RWPE2 (cell line): ENCODE measurements around the gene METAP1D.
"Not testable (repeated sequence)": the region's sequence is repeated elsewhere in the genome, so short reads cannot be mapped to it uniquely, and the experiment has no call there.

Experiments used
- ATAC-seq: fragments of 200-7000 bp; cut with Tn5 transposase; 3 replicates; pipeline ENCODE4 v1.9.1; 2021; ENCODE audit warnings: low read depth
- DNase-seq: peaks from one replicate; pipeline ENCODE4 v3.0.0-alpha.2; 2020; ENCODE audit warnings: low spot score
- H3K27ac ChIP-seq: fragments of 450-650 bp; 2 replicates; pipeline ENCODE4 v1.5.1; 2017; ENCODE audit warnings: mild to moderate bottlenecking; ENCODE audit not compliant: poor library complexity, severe bottlenecking
- H3K27me3 ChIP-seq: fragments of 250-450 bp; sonication (Bioruptor Pico); 2 replicates; pipeline ENCODE4 v1.5.1; 2021; ENCODE audit warnings: mild to moderate bottlenecking, moderate library complexity; ENCODE audit not compliant: insufficient read depth, poor library complexity, severe bottlenecking
- H3K36me3 ChIP-seq: fragments of 250-450 bp; sonication (Bioruptor Pico); 2 replicates; pipeline ENCODE4 v1.5.1; 2020; ENCODE audit warnings: low read depth, mild to moderate bottlenecking, moderate library complexity
- H3K4me1 ChIP-seq: fragments of 250-450 bp; sonication (Bioruptor Pico); 2 replicates; pipeline ENCODE4 v1.5.1; 2021; ENCODE audit warnings: mild to moderate bottlenecking, moderate library complexity; ENCODE audit not compliant: insufficient read depth, poor library complexity, severe bottlenecking
- H3K4me3 ChIP-seq: fragments of 250-450 bp; sonication (Bioruptor Pico); 2 replicates; pipeline ENCODE4 v1.5.1; 2021; ENCODE audit warnings: mild to moderate bottlenecking, moderate library complexity; ENCODE audit not compliant: severe bottlenecking
- H3K9me3 ChIP-seq: fragments of 250-450 bp; sonication (Bioruptor Pico); 2 replicates; pipeline ENCODE4 v1.5.1; 2021; ENCODE audit warnings: mild to moderate bottlenecking, moderate library complexity; ENCODE audit not compliant: severe bottlenecking
- TF ChIP-seq, protein P1 (sequence below): fragments of 450-650 bp; IDR thresholded peaks from one replicate; pipeline ENCODE4 v1.5.1; 2017; ENCODE audit warnings: mild to moderate bottlenecking, moderate library complexity; ENCODE audit not compliant: poor library complexity, severe bottlenecking

The METAP1D gene

GRCh38 chr2:171986778-171987177 lies 13.0 kb upstream of the METAP1D start:
- Histone ChIP-seq H3K4me1 (no peaks in the 10 kb centered on the region), H3K27ac (no peak overlapping the region), H3K4me3 (no peak overlapping the region), H3K9me3 (no peaks in the 10 kb centered on the region), H3K27me3 (no peaks in the 10 kb centered on the region), H3K36me3 (peaks cover 30% of the 10 kb centered on the region)
- TF ChIP-seq, protein P1, sequence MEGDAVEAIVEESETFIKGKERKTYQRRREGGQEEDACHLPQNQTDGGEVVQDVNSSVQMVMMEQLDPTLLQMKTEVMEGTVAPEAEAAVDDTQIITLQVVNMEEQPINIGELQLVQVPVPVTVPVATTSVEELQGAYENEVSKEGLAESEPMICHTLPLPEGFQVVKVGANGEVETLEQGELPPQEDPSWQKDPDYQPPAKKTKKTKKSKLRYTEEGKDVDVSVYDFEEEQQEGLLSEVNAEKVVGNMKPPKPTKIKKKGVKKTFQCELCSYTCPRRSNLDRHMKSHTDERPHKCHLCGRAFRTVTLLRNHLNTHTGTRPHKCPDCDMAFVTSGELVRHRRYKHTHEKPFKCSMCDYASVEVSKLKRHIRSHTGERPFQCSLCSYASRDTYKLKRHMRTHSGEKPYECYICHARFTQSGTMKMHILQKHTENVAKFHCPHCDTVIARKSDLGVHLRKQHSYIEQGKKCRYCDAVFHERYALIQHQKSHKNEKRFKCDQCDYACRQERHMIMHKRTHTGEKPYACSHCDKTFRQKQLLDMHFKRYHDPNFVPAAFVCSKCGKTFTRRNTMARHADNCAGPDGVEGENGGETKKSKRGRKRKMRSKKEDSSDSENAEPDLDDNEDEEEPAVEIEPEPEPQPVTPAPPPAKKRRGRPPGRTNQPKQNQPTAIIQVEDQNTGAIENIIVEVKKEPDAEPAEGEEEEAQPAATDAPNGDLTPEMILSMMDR = no peak
- ATAC-seq (no peak), DNase-seq (no peak)

DNA sequence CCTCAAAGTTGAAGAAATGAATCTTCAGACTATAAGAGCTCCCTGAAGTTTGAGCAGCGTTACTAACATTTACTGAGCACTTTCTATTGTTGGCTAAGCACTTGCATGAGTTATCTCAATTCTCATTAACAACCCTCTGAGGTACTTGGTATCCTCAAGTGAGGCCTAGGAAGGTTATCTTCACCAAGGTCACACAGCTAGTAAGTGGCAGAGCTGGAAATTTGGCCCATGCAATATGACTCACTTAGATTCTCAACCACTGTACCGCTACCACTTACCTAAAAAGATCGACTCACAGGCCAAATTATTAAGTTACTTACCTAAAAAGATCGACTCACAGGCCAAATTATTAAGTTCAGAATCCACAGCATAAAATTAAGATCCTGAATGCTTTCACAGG lies 8.7 kb upstream of the METAP1D start:
- H3K27ac ChIP-seq = no peak overlapping the region
- TF ChIP-seq, protein P1 = no peak
- H3K4me3 ChIP-seq = no peak overlapping the region
- no peaks in the 10 kb centered on the region for H3K9me3 ChIP-seq
- DNase-seq (no peak), ATAC-seq (no peak)
- no peaks in the 10 kb centered on the region for H3K36me3 ChIP-seq
- no peaks in the 10 kb centered on the region for H3K27me3 ChIP-seq
- no peaks in the 10 kb centered on the region for H3K4me1 ChIP-seq

GRCh38 chr2:171995586-171995985 lies 4.2 kb upstream of the METAP1D start:
- H3K4me1 ChIP-seq = no peaks in the 10 kb centered on the region
- H3K27ac ChIP-seq = no peak overlapping the region
- DNase-seq = no peak
- H3K27me3 ChIP-seq = no peaks in the 10 kb centered on the region
- TF ChIP-seq, protein P1 = no peak
- no peaks in the 10 kb centered on the region for H3K9me3 ChIP-seq
- ATAC-seq = no peak
- H3K36me3 ChIP-seq = no peaks in the 10 kb centered on the region
- H3K4me3 ChIP-seq = no peak overlapping the region

DNA sequence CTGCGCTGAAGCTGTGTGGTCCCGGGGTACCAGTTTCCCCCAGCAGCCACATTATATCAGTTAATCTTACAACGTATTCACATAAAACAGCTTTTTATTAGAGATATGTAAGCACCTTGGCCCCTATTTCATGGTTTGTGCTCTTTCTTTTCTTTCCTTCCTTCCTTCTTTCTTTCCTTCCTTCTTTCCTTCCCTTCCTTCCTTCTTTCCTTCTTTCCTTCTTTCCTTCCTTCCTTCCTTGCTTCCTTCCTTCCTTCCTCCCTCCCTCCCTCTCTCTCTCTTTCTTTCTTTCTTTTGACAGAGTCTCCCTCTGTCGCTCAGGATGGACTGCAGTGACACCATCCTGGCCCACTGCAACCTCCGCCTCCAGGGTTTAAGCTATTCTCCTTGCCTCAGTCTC lies 3.7 kb upstream of the METAP1D start:
- ATAC-seq (no peak), DNase-seq (no peak)
- no peak overlapping the region for H3K4me3 ChIP-seq
- no peaks in the 10 kb centered on the region for H3K9me3 ChIP-seq
- no peaks in the 10 kb centered on the region for H3K27me3 ChIP-seq
- TF ChIP-seq, protein P1 = no peak
- H3K4me1 ChIP-seq = no peaks in the 10 kb centered on the region
- H3K36me3 ChIP-seq = no peaks in the 10 kb centered on the region
- H3K27ac ChIP-seq = no peak overlapping the region

- H3K27me3 ChIP-seq, H3K27ac ChIP-seq, H3K4me1 ChIP-seq, ATAC-seq, H3K4me3 ChIP-seq, H3K9me3 ChIP-seq, H3K36me3 ChIP-seq, DNase-seq: not testable (repeated sequence)
Measured at GRCh38 chr2:171997031-171997430, 2.7 kb upstream of the METAP1D start.
